Thoracic aorta (tissue), 2 donors: ENCODE data around the gene PHLDB2. TPM values are rescaled to one million over a fixed set of nuclear protein-coding genes. Genes with fewer than 3 reads are reported as not detected.

Source experiments
- ATAC-seq: fragments of 150-250 bp; one replicate; pipeline ENCODE4 v1.8.0; 2017; ENCODE audit warnings: low read depth; ENCODE audit not compliant: insufficient number of reproducible peaks, low FRiP score
- DNase-seq: peaks from one replicate; pipeline ENCODE4 v3.0.0-alpha.2; 2020; ENCODE audit warnings: low spot score
- H3K27ac ChIP-seq, 2 donors: fragments of 200-600 bp; sonication (generic); 1 replicate in 1 of 2; 2 replicates in 1 of 2; pipeline ENCODE4 v1.5.1; 2016; ENCODE audit warnings: mild to moderate bottlenecking in 2 of 2, moderate library complexity in 2 of 2
- H3K27me3 ChIP-seq: fragments of 200-600 bp; sonication (generic); replicated peaks from 2 replicates; pipeline ENCODE4 v1.6.0; 2016; ENCODE audit warnings: mild to moderate bottlenecking; ENCODE audit not compliant: insufficient read depth
- H3K36me3 ChIP-seq: fragments of 200-600 bp; sonication (generic); one replicate; pipeline ENCODE4 v1.5.1; 2016
- H3K4me1 ChIP-seq, 2 donors: fragments of 200-600 bp; sonication (generic); 1 replicate in 1 of 2; 2 replicates in 1 of 2; pipeline versions ENCODE4 v1.5.1 to v1.6.0; 2016; ENCODE audit warnings: low read depth in 2 of 2, mild to moderate bottlenecking in 1 of 2; ENCODE audit not compliant: control insufficient read depth in 1 of 2
- H3K4me3 ChIP-seq: fragments of 200-600 bp; sonication (generic); 2 replicates; pipeline ENCODE4 v1.5.1; 2016; ENCODE audit warnings: mild to moderate bottlenecking
- H3K9me3 ChIP-seq: fragments of 200-600 bp; sonication (generic); 2 replicates; pipeline ENCODE4 v1.5.1; 2016
- total RNA-seq, 2 donors: library from RNA; depleted of rRNA; stranded (reverse); fragments of >200 nt; gene quantifications; one replicate each; pipeline versions ENCODE4 v1.1.0 to v1.2.3, GENCODE V29; 2016
- TF ChIP-seq, protein P1 (sequence below): fragments of 200-600 bp; sonication (generic); IDR thresholded peaks from one replicate; pipeline ENCODE4 v1.5.1; 2019; ENCODE audit warnings: antibody characterized with exemption

Gene PHLDB2
- total RNA-seq, 2 donors from 2014 or later: 99.0 to 140 TPM

DNA sequence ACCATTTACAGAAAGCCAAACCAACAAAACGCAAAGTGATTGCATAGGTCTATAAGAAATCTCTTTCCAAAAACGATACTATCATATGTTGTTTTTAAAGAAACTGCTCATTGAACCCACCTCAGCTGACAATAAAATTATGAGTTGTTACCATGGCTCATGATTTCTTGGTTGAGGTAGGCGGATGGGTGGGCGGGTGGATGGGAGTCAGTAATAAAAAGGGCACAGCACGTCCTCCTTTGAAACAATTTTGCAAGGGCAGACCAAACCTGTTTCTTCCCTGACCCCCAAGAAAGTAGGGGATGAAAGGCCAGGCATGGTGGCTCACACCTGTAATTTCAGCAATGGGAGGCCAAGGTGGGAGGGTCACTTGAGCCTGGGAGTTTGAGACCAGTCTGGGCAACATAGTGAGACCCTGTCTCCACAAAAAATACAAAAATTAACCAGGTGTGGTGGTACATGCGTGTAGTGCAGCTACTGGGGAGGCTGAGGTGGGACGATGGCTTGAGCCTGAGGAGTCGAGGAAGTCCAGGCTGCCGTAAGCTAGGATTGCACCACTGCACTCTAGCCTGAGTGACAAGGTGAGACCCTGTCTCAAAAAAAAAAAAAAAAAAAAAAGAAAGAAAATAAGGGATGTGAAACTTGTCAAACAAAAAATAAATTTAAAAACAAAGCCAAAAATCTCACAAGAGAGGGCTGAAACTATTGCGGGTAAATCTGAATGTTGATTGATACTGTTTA lies 121.8 kb downstream of the PHLDB2 start:
- Histone ChIP-seq H3K9me3 (no peaks in the 10 kb centered on the region), H3K4me1 (peaks cover 21 to 25% of the 10 kb centered on the region in 2 donors), H3K27me3 (no peaks in the 10 kb centered on the region), H3K4me3 (peak overlapping the region; percentile 95), H3K36me3 (no peaks in the 10 kb centered on the region), H3K27ac (no peak overlapping the region)
- ATAC-seq (no peak), DNase-seq (no peak)
- TF ChIP-seq, protein P1, sequence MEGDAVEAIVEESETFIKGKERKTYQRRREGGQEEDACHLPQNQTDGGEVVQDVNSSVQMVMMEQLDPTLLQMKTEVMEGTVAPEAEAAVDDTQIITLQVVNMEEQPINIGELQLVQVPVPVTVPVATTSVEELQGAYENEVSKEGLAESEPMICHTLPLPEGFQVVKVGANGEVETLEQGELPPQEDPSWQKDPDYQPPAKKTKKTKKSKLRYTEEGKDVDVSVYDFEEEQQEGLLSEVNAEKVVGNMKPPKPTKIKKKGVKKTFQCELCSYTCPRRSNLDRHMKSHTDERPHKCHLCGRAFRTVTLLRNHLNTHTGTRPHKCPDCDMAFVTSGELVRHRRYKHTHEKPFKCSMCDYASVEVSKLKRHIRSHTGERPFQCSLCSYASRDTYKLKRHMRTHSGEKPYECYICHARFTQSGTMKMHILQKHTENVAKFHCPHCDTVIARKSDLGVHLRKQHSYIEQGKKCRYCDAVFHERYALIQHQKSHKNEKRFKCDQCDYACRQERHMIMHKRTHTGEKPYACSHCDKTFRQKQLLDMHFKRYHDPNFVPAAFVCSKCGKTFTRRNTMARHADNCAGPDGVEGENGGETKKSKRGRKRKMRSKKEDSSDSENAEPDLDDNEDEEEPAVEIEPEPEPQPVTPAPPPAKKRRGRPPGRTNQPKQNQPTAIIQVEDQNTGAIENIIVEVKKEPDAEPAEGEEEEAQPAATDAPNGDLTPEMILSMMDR: no peak

DNA sequence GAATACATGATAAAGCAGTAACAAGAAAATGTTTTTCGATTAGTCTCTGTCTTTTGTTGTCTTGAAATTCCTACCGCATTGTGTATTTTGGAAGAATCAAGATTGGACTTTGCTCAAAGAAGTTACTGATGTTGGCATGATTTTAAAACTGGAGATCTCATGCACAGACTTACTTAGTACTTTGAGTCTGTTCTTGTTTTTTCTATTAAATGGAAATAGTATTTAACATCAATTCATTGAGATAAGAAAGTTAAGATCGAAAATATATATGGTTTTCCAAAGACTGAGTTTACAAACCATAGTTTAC lies 122.3 kb downstream of the PHLDB2 start:
- no peaks in the 10 kb centered on the region for H3K27me3 ChIP-seq
- H3K27ac ChIP-seq: no peak overlapping the region
- no peak overlapping the region for H3K4me3 ChIP-seq
- no peaks in the 10 kb centered on the region for H3K36me3 ChIP-seq
- TF ChIP-seq, protein P1: no peak
- DNase-seq: no peak
- ATAC-seq: no peak
- no peaks in the 10 kb centered on the region for H3K9me3 ChIP-seq
- H3K4me1 ChIP-seq: peaks cover 21 to 25% of the 10 kb centered on the region in 2 donors

DNA sequence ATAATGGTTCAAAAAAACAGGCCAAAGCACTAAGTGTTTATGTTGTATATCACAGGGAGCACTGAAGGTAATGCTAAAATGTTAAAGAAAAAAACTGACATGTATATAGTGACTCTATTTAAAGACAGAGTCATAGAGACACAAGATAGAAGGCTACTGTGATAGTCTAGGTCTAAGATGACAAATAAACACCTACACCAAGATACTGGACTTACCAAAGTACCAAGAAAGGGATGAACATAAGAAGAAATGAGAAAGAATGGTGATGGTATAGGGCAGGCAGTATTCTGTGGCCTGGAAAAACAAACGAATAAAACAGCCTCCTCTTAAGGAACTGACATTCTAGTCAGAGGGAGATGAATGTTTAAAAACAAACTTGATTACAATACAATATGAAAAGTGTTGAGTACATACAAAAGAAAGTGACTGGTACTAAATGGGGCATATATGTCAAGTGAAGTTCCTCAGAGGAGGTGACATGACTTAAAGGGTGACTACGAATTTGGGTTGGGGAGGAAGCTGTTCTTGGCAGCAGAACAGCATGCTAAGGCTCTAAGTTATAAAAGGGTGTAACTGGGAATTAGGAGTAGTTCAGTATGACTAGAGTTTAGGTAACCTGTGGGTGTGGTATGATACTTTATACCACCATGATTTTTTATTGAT lies 125.7 kb downstream of the PHLDB2 start:
- Histone ChIP-seq H3K36me3 (no peaks in the 10 kb centered on the region), H3K27me3 (no peaks in the 10 kb centered on the region), H3K4me3 (no peak overlapping the region), H3K9me3 (no peaks in the 10 kb centered on the region), H3K4me1 (peaks cover 18 to 22% of the 10 kb centered on the region in 2 donors), H3K27ac (no peak overlapping the region)
- DNase-seq: no peak
- TF ChIP-seq, protein P1: no peak
- ATAC-seq: no peak

DNA sequence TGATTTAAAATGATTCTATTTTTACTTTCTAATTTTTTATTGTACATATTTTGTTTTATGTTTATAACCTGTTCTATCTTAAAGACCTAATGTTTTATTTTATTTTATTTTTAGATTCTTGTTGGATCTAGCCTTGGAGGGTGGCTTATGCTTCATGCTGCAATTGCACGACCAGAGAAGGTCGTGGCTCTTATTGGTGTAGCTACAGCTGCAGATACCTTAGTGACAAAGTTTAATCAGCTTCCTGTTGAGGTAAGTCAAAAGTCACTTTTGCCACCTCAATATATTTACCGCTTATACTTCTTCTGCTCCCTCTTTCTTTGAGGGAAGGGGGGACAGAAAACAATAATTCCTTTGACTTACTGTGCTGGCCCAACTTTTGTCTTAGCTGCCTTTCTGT lies 127.7 kb downstream of the PHLDB2 start:
- H3K27ac ChIP-seq: no peak overlapping the region
- H3K27me3 ChIP-seq: no peaks in the 10 kb centered on the region
- no peaks in the 10 kb centered on the region for H3K9me3 ChIP-seq
- DNase-seq (no peak), ATAC-seq (no peak)
- H3K4me3 ChIP-seq: no peak overlapping the region
- H3K4me1 ChIP-seq: peaks cover 3 to 7% of the 10 kb centered on the region in 2 donors
- peaks cover 6% of the 10 kb centered on the region for H3K36me3 ChIP-seq
- TF ChIP-seq, protein P1: no peak

DNA sequence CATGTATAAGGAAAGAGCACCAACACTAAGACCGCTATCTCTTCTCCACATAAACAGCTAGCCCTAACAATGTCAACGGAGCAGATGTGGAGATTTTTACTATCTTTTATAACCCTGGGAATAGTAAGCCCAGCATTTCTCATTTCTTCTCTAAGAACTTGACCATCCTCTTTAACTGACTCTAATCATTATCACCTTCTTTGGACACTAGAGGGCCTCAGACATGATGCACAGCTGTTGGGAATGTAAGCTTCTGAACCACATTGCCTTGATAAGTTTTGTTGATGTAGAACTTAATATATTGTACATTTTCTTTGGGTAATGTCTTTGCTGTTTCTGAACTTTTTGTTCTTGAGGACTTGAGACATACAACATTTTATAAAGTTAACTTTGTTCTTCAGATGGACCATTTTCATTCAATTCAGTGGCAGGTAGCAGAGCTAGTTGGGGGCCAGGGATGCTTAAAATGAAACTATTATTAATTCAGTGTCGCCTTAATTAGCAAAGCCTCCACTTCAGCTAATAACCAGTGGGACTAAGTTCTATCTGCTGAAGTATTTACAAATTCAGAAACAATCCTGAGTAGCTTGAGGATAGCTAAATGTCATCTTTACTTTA lies 130.1 kb downstream of the PHLDB2 start:
- ATAC-seq (peak; percentile 20), DNase-seq (no peak)
- H3K9me3 ChIP-seq: no peaks in the 10 kb centered on the region
- H3K4me3 ChIP-seq: no peak overlapping the region
- peaks cover 7% of the 10 kb centered on the region for H3K36me3 ChIP-seq
- H3K27ac ChIP-seq: no peak overlapping the region
- H3K27me3 ChIP-seq: no peaks in the 10 kb centered on the region
- no peaks in the 10 kb centered on the region for H3K4me1 ChIP-seq
- TF ChIP-seq, protein P1: peak; percentile 63
